Adrenal gland (tissue), 5 donors: ENCODE data around the gene C16orf78.

Experiments
- POLR2A ChIP-seq, 2 donors: fragments of 450-650 bp; IDR thresholded peaks; one replicate each; pipeline ENCODE4 v1.6.1; 2017; ENCODE audit warnings: antibody characterized with exemption in 2 of 2, mild to moderate bottlenecking in 2 of 2, moderate library complexity in 1 of 2
- TF ChIP-seq, protein P1 (sequence below), 6 experiments: fragments of 450-650 bp in 4 of 6; fragments of 200-600 bp in 2 of 6; sonication (generic) in 1 of 6; IDR thresholded peaks; 1 replicate in 5 of 6; 2 replicates in 1 of 6; pipeline versions ENCODE4 v1.5.1 to v1.8.0; 2016 to 2021; ENCODE audit warnings: antibody characterized with exemption in 6 of 6, mild to moderate bottlenecking in 2 of 6, moderate library complexity in 1 of 6
- donor health status: DM: no; HTN: no; CAD: no.

DNA sequence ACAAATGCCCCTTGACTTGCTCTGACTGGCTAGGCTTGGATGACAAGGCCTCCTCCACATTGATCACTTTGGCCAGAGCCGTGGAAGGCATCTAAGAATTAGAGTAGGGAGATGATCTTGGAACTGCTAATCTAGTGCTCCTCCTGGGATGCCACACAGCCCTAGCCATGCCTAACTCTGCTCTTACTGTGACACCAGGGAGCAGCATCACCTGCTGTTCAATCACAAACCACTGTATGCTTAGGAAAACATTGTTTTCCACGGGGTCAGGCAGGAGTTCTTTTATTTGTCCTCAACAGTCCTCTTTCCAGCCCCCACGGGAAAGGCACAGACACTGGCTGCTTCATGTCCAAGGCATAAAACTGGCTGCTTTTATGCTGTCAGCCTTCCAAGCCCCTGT is 46.3 kb downstream of the C16orf78 start:
- TF ChIP-seq, protein P1, sequence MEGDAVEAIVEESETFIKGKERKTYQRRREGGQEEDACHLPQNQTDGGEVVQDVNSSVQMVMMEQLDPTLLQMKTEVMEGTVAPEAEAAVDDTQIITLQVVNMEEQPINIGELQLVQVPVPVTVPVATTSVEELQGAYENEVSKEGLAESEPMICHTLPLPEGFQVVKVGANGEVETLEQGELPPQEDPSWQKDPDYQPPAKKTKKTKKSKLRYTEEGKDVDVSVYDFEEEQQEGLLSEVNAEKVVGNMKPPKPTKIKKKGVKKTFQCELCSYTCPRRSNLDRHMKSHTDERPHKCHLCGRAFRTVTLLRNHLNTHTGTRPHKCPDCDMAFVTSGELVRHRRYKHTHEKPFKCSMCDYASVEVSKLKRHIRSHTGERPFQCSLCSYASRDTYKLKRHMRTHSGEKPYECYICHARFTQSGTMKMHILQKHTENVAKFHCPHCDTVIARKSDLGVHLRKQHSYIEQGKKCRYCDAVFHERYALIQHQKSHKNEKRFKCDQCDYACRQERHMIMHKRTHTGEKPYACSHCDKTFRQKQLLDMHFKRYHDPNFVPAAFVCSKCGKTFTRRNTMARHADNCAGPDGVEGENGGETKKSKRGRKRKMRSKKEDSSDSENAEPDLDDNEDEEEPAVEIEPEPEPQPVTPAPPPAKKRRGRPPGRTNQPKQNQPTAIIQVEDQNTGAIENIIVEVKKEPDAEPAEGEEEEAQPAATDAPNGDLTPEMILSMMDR (IDR thresholded peaks at IDR 0.05) = no peak
- TF ChIP-seq POLR2A (IDR thresholded peaks at IDR 0.05) = no peak
